GM12865 (cell line): Measurements from ENCODE around the gene TNFAIP2.
"Not testable (repeated sequence)": the region's sequence is repeated elsewhere in the genome, so short reads cannot be mapped to it uniquely, and the experiment has no call there.

Experiments used
- DNase-seq: peaks from one replicate; pipeline ENCODE4 v3.0.0; 2010; ENCODE audit warnings: low read depth
- H3K4me3 ChIP-seq: 2 replicates; pipeline ENCODE4 v1.5.1; 2011; ENCODE audit warnings: mild to moderate bottlenecking, low read depth, low read length, control low read depth
- TF ChIP-seq, protein P1 (sequence below): IDR thresholded peaks from 2 replicates; pipeline ENCODE4 v1.5.1; 2011; ENCODE audit warnings: low read length, control low read depth, low read depth, inconsistent platforms; ENCODE audit not compliant: insufficient read depth; ENCODE audit errors: missing control alignments

TNFAIP2 gene

DNA sequence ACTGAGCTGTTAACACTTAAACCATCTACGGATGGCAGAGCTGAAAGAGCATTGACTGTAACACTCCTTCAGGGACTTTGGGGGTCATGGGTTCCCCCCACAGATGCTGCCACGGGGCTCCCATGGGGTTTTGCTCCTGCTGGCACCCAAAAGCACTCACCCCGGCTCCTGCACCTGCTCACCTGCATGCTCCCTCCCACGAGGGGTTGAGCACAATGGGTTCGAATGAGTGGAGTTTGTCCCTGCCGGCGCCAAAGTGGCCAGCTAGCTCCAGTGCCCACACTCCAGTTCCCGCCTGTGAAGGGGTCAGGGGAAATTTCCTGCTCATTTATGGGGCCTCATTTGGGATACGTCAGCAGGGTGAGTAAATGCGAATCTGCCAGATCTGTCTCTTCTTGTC, 40.7 kb downstream of the TNFAIP2 start:
- no peak for DNase-seq
- TF ChIP-seq, protein P1, sequence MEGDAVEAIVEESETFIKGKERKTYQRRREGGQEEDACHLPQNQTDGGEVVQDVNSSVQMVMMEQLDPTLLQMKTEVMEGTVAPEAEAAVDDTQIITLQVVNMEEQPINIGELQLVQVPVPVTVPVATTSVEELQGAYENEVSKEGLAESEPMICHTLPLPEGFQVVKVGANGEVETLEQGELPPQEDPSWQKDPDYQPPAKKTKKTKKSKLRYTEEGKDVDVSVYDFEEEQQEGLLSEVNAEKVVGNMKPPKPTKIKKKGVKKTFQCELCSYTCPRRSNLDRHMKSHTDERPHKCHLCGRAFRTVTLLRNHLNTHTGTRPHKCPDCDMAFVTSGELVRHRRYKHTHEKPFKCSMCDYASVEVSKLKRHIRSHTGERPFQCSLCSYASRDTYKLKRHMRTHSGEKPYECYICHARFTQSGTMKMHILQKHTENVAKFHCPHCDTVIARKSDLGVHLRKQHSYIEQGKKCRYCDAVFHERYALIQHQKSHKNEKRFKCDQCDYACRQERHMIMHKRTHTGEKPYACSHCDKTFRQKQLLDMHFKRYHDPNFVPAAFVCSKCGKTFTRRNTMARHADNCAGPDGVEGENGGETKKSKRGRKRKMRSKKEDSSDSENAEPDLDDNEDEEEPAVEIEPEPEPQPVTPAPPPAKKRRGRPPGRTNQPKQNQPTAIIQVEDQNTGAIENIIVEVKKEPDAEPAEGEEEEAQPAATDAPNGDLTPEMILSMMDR, result no peak
- H3K4me3 ChIP-seq, result no peak overlapping the region

DNA sequence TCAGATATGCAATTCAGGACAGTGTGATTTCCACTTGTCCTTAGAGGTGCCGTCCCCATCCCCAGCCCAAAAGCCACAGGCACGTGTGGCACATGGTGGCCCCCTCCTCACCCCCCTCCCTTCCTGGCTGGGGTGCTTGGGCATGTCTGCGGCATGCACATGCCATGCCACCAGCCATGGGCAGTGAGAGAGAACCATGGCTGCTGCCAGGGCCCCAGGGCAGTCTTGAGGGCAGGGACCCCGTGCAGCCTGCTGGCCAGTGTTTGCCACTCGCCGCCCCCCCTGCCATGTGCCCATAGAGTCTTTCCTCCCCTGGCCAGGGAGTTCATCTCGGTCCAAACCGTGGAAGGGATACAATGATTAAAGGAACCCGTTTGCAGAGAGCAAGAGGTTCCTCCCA, 41.5 kb downstream of the TNFAIP2 start:
- DNase-seq, result no peak
- TF ChIP-seq, protein P1, result no peak
- H3K4me3 ChIP-seq, result no peak overlapping the region

DNA sequence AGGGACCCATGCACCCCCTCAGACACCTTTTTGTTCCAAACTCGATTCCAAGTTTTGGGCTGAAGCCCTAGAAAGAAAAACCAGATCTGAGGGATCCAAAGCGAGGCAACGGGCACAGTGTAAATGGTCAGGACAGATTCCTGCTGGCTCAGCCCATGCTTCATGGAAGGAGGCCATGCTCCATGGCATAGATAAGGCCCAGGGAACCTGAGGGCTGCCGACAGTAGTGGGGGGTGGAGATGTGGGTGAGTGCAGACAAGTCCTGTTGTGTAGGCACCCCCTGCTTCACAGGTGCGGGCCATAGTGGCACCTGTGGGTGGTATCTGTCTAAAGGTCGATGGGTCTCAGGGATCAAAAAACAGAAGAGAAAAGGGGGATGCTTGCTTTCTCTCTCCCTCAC, 42.1 kb downstream of the TNFAIP2 start:
- TF ChIP-seq, protein P1, result no peak
- no peak for DNase-seq
- no peak overlapping the region for H3K4me3 ChIP-seq

DNA sequence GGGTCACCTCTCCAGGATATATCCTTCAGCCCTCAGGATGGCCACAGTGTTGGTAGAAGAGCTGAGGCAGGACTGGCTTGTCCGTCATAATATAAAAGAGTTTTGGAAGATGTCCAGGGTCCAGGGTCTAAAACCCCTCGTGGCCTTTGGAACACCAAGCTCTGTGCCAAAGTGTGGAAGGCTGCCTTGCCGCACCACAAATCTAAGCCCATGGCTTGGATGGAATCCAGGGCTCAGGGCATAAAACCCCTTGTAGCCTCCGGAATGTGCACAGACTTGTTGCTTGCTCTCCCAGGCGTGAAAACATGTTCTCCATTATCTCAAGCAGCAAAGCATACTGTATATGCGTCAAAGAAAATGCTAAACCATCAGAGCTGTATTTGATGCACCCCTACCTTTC, 46.7 kb downstream of the TNFAIP2 start:
- no peak overlapping the region for H3K4me3 ChIP-seq
- DNase-seq, result no peak
- TF ChIP-seq, protein P1, result no peak

DNA sequence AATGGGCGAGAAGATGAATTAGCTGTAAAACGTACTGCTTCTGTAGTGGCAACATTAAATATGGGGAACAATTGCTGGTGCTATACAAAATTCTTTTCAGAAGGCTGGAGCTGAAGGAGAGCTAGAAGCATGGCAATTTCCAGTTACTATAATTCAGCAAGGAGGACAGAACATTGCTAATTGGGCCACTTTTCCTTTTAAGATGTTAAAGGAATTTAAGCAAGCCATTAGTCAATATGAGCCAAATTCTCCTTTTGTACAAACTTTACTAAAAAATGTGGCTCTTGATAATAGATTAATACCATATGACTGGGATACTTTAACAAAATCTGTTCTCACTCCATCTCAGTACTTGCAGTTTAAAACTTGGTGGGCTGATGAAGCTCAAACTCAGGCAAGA, 47.9 kb downstream of the TNFAIP2 start:
- not testable (repeated sequence) for DNase-seq

DNA sequence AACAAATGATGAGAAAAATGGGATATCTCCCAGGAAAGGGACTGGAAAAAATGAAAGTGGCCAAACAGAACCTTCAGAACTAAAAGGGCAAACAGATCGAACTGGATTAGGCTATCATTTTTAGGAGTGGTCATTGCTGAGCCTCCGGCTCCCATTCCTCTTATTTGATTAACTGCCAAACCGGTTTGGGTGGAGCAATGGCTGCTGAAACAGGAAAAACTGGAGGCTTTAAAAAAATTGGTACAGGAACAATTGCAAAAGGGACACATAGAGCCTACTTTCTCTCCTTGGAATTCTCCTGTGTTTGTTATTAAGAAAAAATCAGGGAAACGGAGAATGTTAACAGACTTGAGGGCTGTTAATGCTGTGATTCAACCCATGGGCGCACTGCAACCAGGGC, 49.7 kb downstream of the TNFAIP2 start:
- TF ChIP-seq, protein P1, result no peak
- DNase-seq, result no peak

More for the DNA sequence above, 47.9 kb downstream of the TNFAIP2 start:
- H3K4me3 ChIP-seq, result not testable (repeated sequence)

DNA sequence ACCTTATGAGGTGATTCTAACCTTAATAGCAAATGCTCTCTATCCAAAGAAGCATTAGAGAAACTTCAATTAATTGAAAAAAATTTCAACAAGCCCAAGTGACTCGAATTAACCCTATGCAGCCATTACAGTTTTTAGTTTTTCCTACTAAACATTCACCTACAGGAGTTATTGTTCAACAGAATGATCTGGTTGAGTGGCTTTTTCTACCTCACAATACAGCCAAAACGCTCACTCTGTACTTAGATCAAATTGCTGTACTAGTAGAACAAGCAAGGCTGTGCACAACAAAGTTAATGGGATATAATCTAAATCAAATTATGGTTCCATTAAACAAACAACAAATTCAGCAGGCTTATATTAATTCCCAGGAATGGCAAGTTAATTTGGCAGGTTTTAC, 50.6 kb downstream of the TNFAIP2 start:
- DNase-seq, H3K4me3 ChIP-seq: not testable (repeated sequence)

More for the DNA sequence above, 49.7 kb downstream of the TNFAIP2 start:
- no peak overlapping the region for H3K4me3 ChIP-seq

DNA sequence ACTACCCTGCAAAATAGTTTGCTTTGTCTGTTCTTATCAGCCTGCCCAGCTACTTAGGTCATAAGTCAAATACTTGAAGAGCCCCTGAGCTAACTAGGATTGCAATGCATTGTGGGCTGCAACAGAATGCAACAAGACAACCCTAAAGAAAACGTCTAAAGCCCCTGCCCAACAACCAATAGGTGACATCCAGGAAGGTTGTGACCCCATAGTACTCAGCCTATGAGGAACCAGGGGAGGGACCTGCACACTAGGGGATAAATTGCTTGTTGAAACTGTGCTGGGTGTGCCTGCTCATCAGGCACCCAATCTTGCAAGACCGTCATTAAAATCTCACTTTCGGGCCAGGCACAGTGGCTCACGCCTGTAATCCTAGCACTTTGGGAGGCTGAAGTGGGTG, 52.9 kb downstream of the TNFAIP2 start:
- not testable (repeated sequence) for H3K4me3 ChIP-seq
- DNase-seq, result peak; percentile 18

DNA sequence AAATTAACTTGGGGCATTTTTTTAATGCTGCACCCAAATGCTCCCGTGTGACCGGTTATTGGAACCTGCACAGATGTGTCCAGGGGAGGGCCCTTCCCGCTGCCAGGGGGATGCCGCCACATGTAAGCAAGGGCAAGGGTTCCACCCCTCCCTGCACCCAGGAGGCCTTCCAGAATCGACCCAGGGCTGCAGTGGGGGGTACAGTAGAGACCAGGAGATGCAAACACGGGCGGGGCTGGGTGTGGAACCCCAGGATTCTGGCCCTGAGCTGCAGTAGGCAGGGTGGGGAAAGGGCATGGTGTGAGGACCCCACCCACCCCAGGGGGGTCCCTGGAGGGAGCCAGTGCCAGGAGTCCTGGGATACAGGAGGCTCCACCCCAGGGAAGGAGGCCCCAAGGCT, 54.1 kb downstream of the TNFAIP2 start:
- no peak overlapping the region for H3K4me3 ChIP-seq
- no peak for DNase-seq
- TF ChIP-seq, protein P1, result no peak
